ENCODE data around the gene NBAS. TPM values are rescaled to one million over a fixed set of nuclear protein-coding genes. Genes with fewer than 3 reads are reported as not detected.

Gene NBAS
- total and polyA plus RNA-seq, 9 of the 15 experiments (the other 6 are each of a cell fraction or from before 2014, with no cell fraction given) = 15.3 to 94.4 (median 69.9) TPM

DNA sequence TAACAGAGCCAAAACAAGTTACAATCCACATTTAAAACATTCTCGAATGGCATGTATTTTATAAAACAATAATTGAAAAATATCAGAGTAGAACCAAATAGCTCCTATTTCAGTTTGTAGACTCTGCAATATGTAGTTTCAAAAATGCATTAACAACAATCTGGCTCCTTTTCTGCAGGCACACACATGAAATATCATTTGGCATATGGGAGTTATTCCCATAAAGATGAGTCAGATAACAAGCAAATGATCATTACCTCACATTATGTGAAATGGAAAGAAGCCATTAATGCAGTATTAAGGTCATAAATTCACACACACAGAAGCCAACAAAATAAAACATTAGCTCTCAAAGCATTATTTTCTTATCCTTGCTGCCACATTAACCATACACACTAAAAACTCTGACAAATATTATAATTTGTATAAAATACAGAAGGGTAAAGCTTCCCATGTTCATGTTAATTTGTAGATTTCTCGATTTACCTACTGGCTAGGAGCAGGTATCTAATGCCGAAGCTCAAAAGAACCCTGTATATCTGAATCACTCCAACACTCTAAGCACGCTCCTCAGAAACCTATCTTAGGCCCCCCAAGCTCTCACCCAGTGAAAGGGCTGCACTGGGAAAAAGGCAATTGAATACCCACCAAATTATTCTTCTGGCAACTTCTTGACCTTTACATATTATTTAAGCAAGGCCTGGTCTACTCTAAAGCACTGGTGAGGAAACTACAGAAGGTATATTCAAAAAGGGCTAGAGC, 13.8 kb downstream of the NBAS start:
- intact Hi-C loops (cut with micrococcal nuclease) = no loop called here
- TF ChIP-seq ZC3H4 (CRISPR knock-in tag; IDR thresholded peaks at IDR 0.05; ENCODE audit: borderline replicate concordance) (no peak), CBX2 (IDR thresholded peaks at IDR 0.05; ENCODE audit: insufficient read depth, low read length, poor library complexity, severe bottlenecking) (no peak), GABPB1 (CRISPR knock-in tag; IDR thresholded peaks at IDR 0.05) (no peak), RFX5 (IDR thresholded peaks at IDR 0.05; ENCODE audit: low read depth, low read length) (no peak), PHB2 (IDR thresholded peaks at IDR 0.05; ENCODE audit: low read depth) (no peak), ZNF354B (CRISPR knock-in tag; IDR thresholded peaks at IDR 0.05) (no peak), ZNF561 (CRISPR knock-in tag; conservative IDR thresholded peaks at IDR 0.05) (no peak), ZBTB1 (CRISPR knock-in tag; IDR thresholded peaks at IDR 0.05; ENCODE audit: borderline replicate concordance, low read depth) (no peak), HDGF (IDR thresholded peaks at IDR 0.05) (no peak), NR4A1 (CRISPR knock-in tag; IDR thresholded peaks at IDR 0.05) (no peak), NR4A1 (tag; IDR thresholded peaks at IDR 0.05) (no peak), TCF3 (CRISPR knock-in tag; IDR thresholded peaks at IDR 0.05) (no peak)
- TF ChIP-seq, protein P1, sequence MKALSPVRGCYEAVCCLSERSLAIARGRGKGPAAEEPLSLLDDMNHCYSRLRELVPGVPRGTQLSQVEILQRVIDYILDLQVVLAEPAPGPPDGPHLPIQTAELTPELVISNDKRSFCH (CRISPR knock-in tag; IDR thresholded peaks at IDR 0.05) = no peak
- TF ChIP-seq, protein P1 (tag; IDR thresholded peaks at IDR 0.05) = no peak
- ChIA-PET POLR2A (interaction anchor here (1.2 to 2.6 kb wide), 3 partner anchors 10 to 13 kb away, joined by 5 to 14 read pairs (median 13); partner anchors contain the start of gene NBAS), CTCF (ENCODE audit: low intra/inter-chr PET ratio) (no interaction called here)
- Histone ChIP-seq H3K9ac (ENCODE audit: insufficient read depth in 1 of 2, low read depth in 2 of 2, low read length in 2 of 2) (no peak overlapping the region; a peak in 1 of 4 replicates), H3K9me3 (replicated peaks; ENCODE audit: control insufficient read depth, insufficient read depth, low read depth, low read length) (peaks cover 2% of the 10 kb centered on the region; the same call in 1 of the 2 replicates), H3K27me3 (ENCODE audit: control insufficient read depth in 2 of 2, insufficient read depth in 2 of 2, low read length in 2 of 2) (no peaks in the 10 kb centered on the region), H3K27ac (ENCODE audit: extremely low read depth, low read depth, low read length) (peak overlapping the region; percentile 15; the same call in 1 of the 3 replicates), H3K36me3 (ENCODE audit: control insufficient read depth, insufficient read depth, low read length) (peaks cover 84% of the 10 kb centered on the region), H2AFZ (ENCODE audit: low read depth, low read length) (no peak overlapping the region), H3K4me1 (replicated peaks in 1 of 2; ENCODE audit: control insufficient read depth in 2 of 2, insufficient read depth in 2 of 2, low read length in 2 of 2) (peaks cover 0 to 9% of the 10 kb centered on the region in 2 experiments; a peak in 2 of 5 replicates), H3K4me2 (ENCODE audit: insufficient read depth, low read length) (no peak overlapping the region), H3K79me2 (ENCODE audit: control insufficient read depth, insufficient read depth, low read length) (peaks cover 70% of the 10 kb centered on the region), H3K4me3 (no peak overlapping the region), H4K20me1 (replicated peaks; ENCODE audit: control insufficient read depth, insufficient read depth, low read length) (no peaks in the 10 kb centered on the region), H3K9me1 (ENCODE audit: control insufficient read depth, insufficient read depth, low read length) (no peaks in the 10 kb centered on the region)
- ATAC-seq (peak; percentile 32), FAIRE-seq (no peak), DNase-seq (ENCODE audit: extremely low read depth in 1 of 4, low spot score in 3 of 4) (no peak)
- in situ Hi-C loops (cut with MboI) = no loop called here
- WGBS (ENCODE audit: insufficient coverage, low coverage, missing lambda C conversion rate) = 75% methylated on average over 4 of the region's 4 CpGs
- BruUV-seq (replicated peaks) = no TSS peak

All from K562 (cell line).